ENCODE measurements around the gene TBL1XR1. TPM values are rescaled to one million over a fixed set of nuclear protein-coding genes. Genes with fewer than 3 reads are reported as not detected.
A peak's percentile ranks its signal among the peaks of the same experiment; 100 is the strongest.

TBL1XR1 gene
- total RNA-seq, 1 experiment from 2014 or later, result 175 TPM

GRCh38 chr3:177035676-177036075 is 161.6 kb downstream of the TBL1XR1 start:
- no peak overlapping the region for H3K56ac ChIP-seq (ENCODE audit: insufficient read length, low read depth, low read length)
- H3K79me2 ChIP-seq (ENCODE audit: insufficient read depth, low read length), result no peaks in the 10 kb centered on the region
- H3K4ac ChIP-seq (ENCODE audit: low read depth, low read length), result no peak overlapping the region
- H2BK120ac ChIP-seq (ENCODE audit: low read depth, low read length, poor library complexity, severe bottlenecking), result no peak overlapping the region
- no peak overlapping the region for H3K14ac ChIP-seq (ENCODE audit: insufficient read depth, low read length)
- DNase-seq, result no peak
- Mint-ChIP-seq H3K36me3 (ENCODE audit: insufficient read depth in 1 of 3, low read depth in 3 of 3) (peaks cover 23 to 71% (median 64%) of the 10 kb centered on the region in 3 experiments; a peak in 6 of 7 replicates), H3K27me3 (ENCODE audit: low read depth) (no peaks in the 10 kb centered on the region), H3K4me3 (no peak overlapping the region), H3K27ac (0 out of 7 replicates have a peak overlapping the region, but pooled peaks of 2 of the 3 experiments have one; percentile 57 to 82), H3K4me1 (peaks cover 0 to 4% of the 10 kb centered on the region in 2 experiments; a peak in 2 of 4 replicates), H3K9me3 (no peaks in the 10 kb centered on the region)
- no peak overlapping the region for H2BK20ac ChIP-seq (ENCODE audit: low read depth, low read length, poor library complexity, severe bottlenecking)
- H3K4me1 ChIP-seq (ENCODE audit: insufficient read depth, low read length), result no peaks in the 10 kb centered on the region
- H3K27ac ChIP-seq (ENCODE audit: insufficient read length, low read depth, low read length), result no peak overlapping the region
- no peak overlapping the region for H2BK12ac ChIP-seq (ENCODE audit: insufficient read length, low read depth, low read length)
- no peak overlapping the region for H3K9ac ChIP-seq (ENCODE audit: extremely low read depth, insufficient read length, low read length)
- no peak overlapping the region for H2AFZ ChIP-seq (ENCODE audit: low read length)
- H2BK5ac ChIP-seq (ENCODE audit: insufficient read length, low read length), result no peak overlapping the region
- H4K8ac ChIP-seq (replicated peaks; ENCODE audit: insufficient read length, low read depth, low read length), result no peak overlapping the region
- H3K18ac ChIP-seq (ENCODE audit: insufficient read length, low read depth, low read length), result no peak overlapping the region
- H4K5ac ChIP-seq (ENCODE audit: insufficient read length, low read depth, low read length), result no peak overlapping the region
- H3T11ph ChIP-seq (ENCODE audit: low read length), result no peak overlapping the region
- no peak for TF ChIP-seq CTCF (conservative IDR thresholded peaks at IDR 0.05)
- H3K79me1 ChIP-seq (ENCODE audit: insufficient read depth, low read depth, low read length, poor library complexity, severe bottlenecking), result no peaks in the 10 kb centered on the region
- no peaks in the 10 kb centered on the region for H4K20me1 ChIP-seq (ENCODE audit: control insufficient read depth, insufficient read depth, insufficient read length)
- no peak overlapping the region for H2AK5ac ChIP-seq (ENCODE audit: insufficient read length, low read length)
- no peaks in the 10 kb centered on the region for H3K9me3 ChIP-seq (ENCODE audit: control insufficient read depth, low read depth, low read length)
- no peak overlapping the region for H3K4me2 ChIP-seq (ENCODE audit: insufficient read depth, insufficient read length, low read length)
- no peaks in the 10 kb centered on the region for H3K23me2 ChIP-seq (ENCODE audit: insufficient read length, low read depth, low read length, poor library complexity, severe bottlenecking)
- H2BK15ac ChIP-seq (ENCODE audit: low read depth, low read length), result no peak overlapping the region
- no peak overlapping the region for H4K91ac ChIP-seq (ENCODE audit: insufficient read length, low read depth, low read length)
- H3K27me3 ChIP-seq (ENCODE audit: insufficient read depth, low read length), result no peaks in the 10 kb centered on the region
- no CpG with 5 or more reads among the region's 4 CpGs for WGBS (ENCODE audit: extremely low coverage, insufficient read length, low lambda C conversion rate)
- no peak overlapping the region for H3K23ac ChIP-seq (ENCODE audit: insufficient read length, low read depth, low read length)

Data from H9 (cell line).